ENCODE measurements around the gene ILF2.
"Not testable (repeated sequence)": the region's sequence is repeated elsewhere in the genome, so short reads cannot be mapped to it uniquely, and the experiment has no call there.

The ILF2 gene
- 135 to 689 (median 212) reads per million in 3 experiments for total RNA-seq

DNA sequence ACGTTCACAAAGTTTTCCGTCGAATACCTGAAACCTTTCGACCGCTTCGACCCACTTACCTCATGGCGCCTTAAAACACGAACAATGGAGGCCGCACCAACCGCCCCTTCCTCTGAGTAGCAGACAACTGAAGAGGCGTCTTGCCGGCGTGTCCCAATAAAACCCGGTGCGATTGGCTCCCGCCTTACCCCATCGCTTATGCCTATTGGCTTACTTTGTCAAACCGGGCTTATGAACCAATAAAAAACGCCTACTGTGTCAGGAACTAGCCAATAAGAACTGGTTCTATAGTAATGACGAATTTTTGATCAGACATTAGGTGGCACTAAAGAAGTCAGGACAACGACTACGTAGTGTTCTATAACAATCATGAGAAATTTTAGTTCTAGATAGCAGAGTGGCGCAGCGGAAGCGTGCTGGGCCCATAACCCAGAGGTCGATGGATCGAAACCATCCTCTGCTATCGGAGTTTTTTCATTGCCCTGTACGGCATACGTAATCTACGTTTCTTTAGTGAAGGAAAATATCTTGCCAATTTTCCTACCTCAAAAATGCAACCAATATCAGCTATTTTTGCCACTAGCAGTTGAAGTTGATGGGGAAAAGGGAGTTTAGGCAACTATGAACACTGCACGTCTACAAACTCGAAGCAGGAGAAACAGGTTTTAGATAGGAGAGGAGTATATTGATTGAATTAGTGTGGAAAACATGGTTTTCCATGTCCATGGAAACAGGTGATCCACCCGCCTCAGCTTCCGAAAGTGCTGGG is at the start of gene ILF2:
Gene ILF2, minus strand, starts transcription at position 135 of the 769 bp plus-strand sequence. Its CDS starts 71 bp downstream, at position 64.
- DNase-seq = peak; percentile 99

DNA sequence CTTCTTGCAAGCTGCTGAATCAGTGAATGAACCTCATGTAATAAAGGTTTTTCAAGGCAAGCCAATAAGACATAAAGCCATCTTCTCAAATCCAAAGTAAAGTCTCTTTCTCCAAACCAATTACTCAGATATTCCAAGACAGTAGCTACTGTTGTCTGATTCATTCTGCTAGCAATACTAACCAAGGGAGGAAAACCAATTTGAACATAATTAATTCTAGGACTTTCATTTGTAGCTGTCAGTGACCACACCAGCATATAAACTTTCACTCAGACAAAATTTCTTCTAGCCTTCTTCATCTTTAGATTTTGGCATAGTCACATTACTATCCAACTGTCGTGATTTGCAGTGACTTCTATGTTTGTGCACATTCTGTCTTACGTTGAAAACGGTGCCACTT is 46.5 kb upstream of the ILF2 start:
- DNase-seq = no peak

DNA sequence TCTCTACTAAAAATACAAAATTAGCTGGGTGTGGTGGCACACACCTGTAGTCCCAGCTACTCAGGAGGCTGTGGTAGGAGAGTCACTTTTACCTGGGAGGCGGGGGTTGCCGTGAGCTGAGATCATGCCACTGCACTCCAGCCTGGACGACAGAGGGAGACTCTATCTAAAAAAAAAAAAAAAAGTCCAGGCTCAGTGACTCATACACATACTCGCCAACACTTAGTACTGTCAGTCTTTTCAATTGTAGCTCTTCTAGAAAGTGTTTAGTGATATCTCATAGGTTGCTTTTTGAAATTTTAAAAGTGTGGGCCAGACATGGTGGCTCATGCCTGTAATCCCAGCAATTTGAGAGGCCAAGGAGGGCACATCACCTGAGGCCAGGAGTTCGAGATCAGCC is 45.4 kb upstream of the ILF2 start:
- not testable (repeated sequence) for DNase-seq

DNA sequence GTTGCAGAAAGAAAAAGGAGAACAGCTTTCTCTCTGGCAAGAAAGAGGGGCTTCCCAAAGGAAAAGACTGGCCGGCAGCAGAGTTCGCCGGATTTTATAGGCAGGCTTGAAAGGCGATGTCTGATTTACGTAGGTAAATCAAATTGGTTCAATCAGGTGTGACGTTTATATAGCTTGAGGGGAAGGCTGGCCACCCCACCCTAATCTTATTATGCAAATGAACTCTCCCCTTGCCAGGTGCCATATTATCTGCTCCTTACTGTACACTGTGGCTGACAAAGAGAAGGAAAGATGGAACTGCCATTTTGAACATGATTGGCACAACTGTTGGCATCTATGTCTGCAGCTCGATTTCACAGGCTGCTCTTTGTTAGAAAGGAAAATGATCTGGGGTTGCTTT is 40.2 kb upstream of the ILF2 start:
- DNase-seq = no peak

DNA sequence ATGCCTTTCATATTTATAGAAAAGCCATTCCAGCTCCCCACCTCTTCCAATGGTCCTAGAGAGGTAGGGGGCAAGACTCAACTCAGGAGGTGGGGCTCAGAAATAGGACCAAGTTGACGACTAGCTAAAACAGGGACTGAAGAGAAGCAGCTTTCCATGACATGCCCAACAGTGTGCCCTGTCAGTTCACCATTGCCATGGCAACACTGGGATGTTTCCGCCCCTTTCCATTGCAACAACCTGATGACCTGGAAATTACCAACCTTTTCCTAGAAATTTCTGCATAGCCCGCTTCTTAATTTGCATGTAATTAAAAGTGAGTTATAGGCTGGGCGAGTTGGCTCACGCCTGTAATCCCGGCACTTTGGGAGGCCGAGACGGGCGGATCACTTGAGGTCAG is 34.7 kb upstream of the ILF2 start:
- no peak for DNase-seq

DNA sequence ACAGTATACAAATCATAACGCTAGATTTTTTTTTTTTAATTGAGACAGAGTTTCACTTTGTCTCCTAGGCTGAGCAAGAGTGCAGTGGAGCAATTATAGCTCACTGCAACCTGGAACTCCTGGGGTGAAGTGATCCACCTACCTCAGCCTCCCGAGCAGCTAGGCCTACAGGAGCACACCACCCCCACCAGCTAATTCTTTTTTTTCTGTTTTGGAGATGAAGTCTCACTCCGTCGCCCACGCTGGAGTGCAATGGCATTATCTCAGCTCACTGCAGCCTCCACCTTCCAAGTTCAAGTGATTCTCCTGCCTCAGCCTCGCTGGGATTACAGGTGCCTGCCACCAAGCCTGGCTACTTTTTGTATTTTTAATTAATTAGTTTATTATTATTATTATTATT is 29.0 kb upstream of the ILF2 start:
- DNase-seq = no peak

DNA sequence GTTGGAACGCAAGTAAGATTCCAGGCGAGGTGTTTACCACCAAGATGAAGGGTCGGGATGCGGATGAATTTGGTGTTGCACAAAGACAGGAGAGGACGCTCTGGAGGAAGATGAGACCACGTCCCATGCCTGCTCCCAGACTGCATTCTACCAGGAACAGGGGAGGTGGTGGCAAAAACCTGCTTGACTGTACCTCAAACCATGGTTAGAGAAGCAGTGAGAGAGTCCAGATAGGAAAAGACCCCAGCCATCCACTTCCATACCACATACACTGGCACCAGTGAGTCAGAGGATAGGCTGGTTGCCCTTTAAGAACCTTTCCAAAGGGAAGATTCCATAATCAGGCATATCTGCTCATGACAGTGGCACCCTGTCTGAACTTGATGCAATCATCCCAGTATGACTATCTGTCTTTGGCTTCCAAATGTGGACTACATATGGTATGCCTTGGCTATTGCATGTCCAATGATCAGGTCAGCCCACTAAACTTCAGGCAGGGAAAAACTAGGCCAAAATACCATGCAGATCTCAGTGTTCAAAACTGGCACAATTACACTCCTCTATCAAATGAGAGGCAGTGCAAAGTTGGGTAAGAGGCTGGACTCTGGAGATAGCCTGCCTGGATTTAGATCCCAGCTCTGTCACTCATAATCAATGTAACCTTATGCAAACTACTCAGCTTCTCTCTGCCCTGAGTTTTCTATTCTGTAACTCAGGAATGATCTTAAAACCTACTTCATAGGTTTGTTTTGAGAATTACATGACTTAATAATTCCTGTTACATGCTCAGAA is 28.3 kb upstream of the ILF2 start:
- no peak for DNase-seq

DNA sequence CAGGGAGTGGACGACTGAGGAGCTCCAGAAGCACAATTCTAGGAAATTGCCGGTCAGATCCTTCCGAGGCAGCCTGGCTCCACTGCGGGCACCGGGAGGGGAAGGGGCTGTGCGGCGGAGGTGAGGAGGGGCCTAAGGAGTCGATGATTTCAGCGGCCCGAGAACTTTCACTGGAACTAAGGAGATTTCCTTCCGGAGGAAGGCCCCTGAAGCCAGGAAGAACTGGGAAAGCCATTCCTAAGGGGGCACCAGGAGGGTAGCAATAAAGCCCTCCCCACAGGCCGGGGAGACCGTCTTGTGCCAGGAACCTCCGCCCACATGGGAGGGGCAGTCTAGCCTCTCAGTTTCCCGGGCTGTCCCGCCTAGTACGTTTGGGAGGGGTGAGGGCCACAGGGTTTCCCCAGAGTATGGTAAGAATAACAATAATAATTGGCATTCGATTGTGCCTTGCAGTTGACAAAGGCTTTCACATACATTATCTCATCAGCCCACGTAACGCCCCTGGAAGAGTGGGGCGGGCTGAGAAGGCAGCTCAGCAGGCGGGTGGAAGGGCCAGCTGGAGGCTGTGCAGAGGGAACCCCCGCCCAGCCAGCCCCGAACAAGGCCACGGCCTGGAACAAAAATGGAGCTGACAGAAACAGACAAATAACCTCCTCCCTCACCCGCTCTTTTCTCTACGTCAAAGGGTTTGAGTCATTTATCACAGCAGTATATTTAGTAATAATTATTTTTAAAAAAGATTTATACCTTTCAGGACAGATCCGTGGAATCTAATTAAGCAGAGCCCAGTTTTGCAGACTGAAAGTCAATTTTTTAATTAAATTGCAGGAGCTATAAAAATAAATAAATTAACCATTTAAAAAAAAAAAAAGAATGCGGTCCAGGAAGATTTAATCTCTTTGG is 27.5 kb upstream of the ILF2 start:
- DNase-seq = no peak

DNA sequence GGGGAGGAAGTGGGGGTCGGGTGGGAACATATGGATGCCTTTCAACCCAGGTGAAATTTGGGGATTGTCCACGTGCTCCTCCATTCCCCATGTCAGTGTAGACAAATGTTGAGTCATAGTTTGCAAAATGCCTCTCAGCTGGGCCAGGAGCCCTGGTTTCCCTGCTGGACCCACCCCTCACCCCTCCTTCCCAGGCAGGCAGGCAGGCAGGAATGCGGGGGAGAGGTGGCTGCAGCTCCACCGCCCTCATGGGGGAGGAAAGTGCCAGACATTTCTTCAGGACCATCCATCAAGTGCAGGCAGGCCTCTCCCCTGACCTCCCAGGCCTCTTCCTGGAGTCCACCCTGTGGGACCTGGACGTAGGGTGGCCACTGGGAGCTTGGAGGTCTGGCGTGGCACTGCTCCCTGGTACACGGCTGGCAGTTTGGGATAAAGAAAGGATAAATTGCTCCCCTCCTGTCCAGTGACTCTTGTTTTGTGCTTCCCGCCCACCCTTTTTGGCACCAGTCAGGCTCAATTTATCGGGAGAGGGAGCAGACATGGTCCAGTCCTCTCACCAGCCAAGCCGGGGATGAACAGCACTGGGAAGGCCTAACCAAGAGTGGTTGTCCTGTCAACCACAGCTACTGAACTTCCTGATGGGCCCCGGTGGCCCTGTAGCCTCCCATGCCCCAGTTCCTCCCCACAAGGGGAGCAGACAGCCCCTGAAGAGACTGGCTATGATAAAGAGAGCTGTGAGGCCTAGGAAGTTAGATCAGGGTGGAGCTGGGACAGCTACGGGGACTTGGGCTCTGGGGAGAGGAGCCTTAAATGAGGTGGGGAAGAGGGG is 26.6 kb upstream of the ILF2 start:
- DNase-seq = no peak

DNA sequence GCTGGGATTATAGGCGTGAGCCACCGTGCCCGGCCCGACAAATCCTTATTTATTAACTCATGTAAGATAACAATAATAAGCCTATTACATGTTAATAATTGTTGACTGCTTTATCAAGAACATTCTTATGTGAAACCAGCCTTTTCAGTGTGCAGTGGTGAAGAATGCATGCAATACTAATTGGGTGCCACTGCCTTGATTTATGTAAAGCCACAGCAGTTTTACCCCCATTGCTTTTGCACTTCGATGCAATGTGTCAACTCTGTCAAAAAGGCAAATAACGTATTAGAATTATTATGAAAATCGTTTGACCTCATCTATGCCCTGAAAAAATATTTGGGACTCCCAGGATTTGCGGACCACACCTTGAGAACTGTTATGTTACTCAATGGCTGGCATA is 25.9 kb upstream of the ILF2 start:
- DNase-seq = no peak

DNA sequence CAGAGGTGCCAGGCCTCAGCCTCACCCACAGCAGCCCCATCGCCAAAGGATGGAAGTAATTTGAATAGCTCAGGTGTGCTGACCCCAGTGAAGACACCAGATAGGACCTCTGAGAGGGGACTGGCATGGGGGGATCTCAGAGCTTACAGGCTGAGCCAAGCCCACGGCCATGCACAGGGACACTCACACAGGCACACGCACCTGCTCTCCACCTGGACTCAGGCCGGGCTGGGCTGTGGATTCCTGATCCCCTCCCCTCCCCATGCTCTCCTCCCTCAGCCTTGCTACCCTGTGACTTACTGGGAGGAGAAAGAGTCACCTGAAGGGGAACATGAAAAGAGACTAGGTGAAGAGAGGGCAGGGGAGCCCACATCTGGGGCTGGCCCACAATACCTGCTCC is 22.7 kb upstream of the ILF2 start:
- no peak for DNase-seq

DNA sequence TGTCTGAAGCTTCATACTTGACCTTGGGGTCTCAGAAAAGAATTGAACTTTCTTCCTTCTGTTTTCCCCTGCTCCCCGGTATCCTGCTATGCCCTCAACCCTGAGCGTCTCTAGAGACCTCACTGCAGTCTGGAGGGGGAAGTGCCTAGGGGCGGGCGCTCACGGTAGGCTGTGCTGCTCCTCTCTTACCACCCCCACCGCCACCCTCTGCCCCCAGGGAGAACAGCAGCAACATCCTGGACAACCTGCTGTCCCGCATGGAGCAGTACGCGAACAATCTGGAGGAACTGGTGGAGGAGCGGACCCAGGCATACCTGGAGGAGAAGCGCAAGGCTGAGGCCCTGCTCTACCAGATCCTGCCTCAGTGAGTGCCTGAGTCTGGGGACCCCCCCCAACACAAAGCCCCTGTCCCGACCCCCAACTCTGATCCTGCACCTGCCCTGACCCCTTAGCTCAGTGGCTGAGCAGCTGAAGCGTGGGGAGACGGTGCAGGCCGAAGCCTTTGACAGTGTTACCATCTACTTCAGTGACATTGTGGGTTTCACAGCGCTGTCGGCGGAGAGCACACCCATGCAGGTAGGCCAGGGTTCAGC is 18.0 kb upstream of the ILF2 start:
- no peak for DNase-seq

DNA sequence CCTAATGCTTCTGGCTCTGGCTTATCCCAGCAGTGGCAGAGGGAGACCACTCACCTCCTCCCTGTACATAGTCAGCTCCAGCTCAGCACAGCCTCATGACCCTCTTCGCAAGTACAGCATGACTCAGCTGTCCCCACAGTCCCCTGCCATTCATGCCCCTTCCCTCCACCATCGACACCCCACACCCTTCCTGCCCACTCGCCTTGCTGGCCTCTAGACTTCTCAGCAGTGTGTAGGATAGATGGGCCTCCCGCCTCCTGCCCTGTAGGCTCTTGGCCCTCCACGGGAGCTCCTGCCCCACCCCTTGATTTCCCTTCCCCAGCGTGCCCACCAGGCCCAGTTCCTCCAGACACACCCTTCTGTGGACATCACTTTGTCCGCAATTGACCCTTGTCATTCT is 17.5 kb upstream of the ILF2 start:
- DNase-seq = no peak

DNA sequence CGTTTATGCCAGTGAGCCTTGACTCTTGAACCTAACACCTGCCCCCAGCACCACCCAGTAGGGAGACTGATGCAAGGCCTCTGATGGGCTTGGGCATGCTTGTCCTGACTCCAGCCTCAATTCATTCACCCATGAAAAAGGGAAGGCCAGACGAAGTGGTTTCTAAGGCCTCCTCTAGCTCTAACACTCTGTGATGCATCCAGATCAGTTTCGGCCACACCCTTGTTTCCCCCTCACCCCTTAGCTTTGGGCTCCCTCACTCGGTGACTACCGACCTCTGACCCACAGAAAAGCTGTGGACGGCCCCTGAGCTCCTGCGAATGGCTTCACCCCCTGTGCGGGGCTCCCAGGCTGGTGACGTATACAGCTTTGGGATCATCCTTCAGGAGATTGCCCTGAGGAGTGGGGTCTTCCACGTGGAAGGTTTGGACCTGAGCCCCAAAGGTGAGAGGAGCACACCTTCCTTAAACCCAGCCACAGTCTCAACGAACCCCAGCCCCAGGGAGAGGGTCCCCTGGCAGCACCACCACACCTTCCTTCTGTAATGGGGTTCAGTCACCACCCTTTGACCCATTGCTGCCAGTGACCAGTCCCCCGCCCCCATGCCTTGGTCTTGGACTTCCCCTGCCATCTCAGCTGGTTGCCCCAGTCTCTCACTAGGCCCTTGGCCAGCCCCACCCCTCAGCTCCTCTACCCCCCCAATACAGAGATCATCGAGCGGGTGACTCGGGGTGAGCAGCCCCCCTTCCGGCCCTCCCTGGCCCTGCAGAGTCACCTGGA is 16.7 kb upstream of the ILF2 start:
- no peak for DNase-seq

DNA sequence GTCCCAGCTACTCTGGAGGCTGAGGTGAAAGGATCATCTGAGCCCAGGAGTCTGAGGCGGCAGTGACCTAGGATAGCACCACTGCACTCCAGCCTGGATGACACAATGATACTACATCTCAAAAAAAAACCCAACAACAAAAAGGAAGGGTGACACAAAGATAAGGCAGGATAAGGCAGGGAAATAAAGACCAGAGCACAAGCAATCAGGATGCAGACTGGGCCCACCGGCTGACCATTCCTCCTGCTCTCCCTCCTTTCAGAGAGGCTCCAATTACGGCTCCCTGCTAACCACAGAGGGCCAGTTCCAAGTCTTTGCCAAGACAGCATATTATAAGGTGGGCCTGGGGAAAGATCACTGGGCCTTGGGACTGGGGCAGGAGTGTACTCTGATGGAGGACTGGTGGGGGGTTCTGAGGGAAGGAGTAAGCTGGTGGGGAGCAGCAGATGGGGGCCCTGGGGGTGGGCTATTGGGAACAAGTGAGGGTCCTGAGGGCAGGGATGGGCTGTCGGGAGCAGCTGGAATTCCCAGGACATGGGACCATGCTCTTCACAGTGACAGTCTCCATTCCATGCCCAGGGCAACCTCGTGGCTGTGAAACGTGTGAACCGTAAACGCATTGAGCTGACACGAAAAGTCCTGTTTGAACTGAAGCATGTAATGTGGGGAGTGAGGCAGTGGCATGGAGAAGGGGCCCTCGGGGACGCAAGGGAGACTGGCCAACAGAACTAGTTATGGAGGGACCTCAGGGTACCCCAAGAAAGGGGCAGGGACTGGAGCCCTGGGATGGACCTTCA is 14.9 kb upstream of the ILF2 start:
- no peak for DNase-seq

DNA sequence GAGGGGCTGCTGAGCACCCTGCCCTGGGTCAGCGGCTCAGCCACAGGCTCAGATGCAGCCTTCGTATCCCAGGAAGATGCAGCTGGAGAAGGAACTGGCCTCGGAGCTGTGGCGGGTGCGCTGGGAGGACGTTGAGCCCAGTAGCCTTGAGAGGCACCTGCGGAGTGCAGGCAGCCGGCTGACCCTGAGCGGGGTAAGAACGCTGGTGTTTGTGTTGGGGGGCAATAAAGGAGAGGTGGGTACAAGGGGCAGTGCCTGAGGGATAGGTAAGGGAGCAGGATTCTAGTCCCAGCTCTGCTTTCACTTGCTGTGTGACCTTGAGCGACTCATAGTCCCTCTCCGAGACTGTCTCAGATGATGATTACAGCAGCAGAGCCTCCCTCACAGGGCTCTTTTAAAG is 14.1 kb upstream of the ILF2 start:
- DNase-seq = no peak

DNA sequence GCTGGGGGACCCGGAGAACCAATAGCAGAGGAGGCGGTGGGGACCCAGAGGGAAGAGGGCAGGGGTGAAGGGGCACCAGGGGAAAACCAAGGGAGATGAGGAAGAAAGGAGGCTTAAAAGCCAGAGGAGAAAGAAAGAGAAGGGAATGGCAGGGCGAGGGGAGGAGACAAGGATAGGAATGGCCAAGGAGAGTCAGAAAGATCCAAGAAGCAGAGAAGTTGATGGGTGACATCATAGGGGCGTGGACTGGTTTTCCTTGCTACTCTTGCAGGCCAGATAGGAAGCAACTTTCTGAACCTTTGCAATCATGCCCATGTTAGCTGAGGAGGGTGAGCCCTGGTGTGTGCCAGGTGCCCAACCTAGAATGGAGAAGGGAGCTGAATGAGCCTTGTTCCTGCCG is 13.1 kb upstream of the ILF2 start:
- DNase-seq = no peak

DNA sequence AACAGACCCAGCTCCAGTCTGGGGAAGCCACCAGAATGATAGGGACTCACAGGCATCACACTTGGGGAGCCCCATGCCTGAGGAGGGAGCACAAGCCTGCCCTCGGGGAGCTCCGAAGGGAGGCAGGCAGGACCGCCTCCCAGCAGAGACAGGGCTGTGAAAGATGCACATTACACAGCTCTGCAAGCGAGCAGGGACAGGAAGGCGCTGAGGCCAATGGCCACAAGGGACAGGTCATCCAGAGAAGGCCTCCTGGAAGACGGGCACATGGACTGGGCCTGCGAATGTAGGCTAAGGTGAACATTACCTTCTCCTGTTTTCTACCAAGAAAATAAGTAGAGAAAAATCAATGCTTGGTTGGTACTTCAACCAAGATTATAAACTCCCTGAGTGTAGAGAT is 11.9 kb upstream of the ILF2 start:
- DNase-seq = no peak

DNA sequence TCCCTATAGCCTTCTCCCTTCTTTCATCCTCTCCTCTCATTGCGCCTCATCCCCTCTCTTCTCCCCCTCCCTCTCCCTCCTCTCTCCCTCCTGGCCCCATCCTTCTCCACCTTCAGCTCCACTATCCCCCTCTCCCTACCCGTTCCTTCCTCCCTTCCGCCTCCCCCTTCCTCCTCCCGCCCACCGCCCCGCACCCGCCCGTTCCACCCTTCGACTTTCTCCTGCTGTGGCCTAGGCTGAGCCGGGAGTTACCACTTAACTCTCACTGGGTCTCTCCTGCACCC is 9.3 kb upstream of the ILF2 start:
- DNase-seq = no peak

DNA sequence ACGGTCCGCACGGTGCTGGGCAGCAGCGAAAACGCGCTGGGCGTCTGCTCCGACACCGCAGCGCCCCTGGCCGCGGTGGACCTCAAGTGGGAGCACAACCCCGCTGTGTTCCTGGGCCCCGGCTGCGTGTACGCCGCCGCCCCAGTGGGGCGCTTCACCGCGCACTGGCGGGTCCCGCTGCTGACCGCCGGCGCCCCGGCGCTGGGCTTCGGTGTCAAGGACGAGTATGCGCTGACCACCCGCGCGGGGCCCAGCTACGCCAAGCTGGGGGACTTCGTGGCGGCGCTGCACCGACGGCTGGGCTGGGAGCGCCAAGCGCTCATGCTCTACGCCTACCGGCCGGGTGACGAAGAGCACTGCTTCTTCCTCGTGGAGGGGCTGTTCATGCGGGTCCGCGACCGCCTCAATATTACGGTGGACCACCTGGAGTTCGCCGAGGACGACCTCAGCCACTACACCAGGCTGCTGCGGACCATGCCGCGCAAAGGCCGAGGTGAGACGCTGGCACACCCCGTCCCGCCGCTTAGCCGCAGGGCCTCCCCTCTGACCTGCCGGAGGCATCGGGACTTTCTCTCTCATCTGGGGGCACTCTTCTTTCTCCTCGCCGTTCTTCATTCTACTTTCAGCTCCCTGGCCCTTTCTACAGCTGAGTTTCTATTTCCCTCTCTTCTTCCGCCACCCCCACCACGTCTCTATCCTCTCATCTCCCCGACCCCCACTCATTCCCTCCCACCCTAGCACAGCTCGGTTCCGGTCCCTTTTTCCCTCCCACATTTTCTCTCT is 8.7 kb upstream of the ILF2 start:
- peak; percentile 26 for DNase-seq
